Endometrial microvascular endothelial cells (primary cell): ENCODE data around the gene SYT12. TPM values are rescaled to one million over a fixed set of nuclear protein-coding genes. Genes with fewer than 3 reads are reported as not detected.

ENCODE experiments used
- in situ Hi-C: cut with HindIII; loops from 2 replicates; pipeline ENCODE4 v1.10.0; 2017; ENCODE audit warnings: low sequenced_read_pairs, low pct_unique_long_range_greater_than_20kb; ENCODE audit errors: inconsistent ontology term
- total RNA-seq: library from RNA; depleted of rRNA; stranded (reverse); fragments of >200 nt; gene quantifications from one replicate; pipeline ENCODE4 v1.2.3, GENCODE V29; 2015; ENCODE audit errors: inconsistent ontology term

Gene SYT12
- total RNA-seq, 1 donor from 2014 or later: not detected

DNA sequence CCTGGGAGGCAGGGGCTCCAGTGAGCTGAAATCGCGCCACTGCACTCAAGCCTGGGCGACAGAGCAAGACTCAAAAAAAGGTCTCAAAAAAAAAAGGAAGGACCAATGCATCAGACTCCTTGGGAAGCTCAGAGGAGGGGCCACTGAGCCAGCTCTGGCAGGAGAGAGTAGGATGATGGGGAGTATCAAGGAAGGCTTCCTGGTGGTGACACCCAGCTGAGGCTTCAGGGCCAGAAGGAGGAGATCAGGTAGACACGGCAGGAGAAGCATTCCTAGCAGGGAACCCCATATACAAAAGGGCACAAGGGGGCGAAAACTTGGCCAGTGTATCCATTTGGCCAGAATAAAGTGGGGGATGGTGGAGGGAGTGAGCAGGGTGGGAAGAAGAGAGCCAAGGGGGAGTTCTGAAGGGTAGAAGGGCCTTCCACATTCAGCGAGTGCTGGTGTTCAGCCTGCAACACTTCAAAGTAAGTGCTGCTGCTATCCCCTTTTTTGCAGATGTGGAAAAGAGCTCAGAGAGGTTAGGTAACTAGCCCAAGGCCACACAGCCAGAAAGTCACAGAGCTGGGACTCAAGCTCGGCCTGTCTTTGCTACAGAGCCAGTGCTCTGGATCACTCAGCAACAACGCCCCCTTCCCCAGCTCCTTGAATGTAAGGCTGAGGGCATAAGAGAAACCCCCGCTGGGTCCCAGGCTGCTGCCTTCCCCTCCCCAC is 28.4 kb downstream of the SYT12 start:
- in situ Hi-C loops: no loop called here

DNA sequence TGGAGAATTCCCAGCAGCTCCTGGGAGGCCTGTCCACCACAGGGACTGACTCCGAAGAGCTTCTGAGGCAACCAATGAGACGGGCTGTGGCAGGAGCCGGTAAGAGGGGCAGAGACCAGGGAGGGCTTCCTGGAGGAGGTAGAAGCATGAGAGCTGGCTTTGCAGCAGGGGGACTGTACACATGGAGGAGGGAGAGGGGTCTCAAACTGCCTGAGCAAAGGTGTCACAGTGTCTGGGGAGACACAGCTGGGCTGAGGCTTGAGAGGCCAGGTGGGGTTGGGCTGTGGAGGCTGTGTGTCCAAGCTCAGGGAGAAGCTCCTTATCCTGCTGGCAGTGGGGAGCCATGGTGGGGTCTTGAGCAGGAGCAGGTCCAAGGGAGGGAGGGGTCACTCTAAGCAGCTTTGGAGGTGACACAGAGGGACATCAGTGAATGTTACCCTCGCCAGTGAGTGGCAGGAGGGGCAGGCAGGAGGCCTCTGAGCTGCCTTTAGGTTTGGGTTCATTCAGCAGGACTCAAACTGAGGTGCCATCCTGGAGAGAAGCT is 29.1 kb downstream of the SYT12 start:
- in situ Hi-C loops: no loop called here

DNA sequence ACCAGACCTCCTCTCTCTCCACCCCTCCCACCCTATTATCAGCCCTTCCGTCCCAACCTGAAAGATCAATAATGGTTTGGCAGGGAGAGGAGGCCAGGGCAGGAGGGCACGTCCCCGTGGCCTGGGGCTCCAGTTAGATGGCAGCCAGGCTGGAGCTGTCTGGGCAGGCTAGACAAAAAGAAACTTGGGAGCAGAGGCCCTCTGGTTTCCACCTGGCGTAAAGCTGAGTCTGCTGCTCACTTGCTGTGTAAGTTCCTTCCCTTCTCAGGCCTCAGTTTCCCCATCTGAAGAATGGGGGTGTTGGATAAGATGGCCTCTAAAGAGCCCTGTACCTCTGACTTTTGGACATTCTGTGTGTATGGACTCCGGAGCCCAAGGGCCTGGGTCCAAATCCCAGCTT is 30.0 kb downstream of the SYT12 start:
- in situ Hi-C loops: no loop called here

DNA sequence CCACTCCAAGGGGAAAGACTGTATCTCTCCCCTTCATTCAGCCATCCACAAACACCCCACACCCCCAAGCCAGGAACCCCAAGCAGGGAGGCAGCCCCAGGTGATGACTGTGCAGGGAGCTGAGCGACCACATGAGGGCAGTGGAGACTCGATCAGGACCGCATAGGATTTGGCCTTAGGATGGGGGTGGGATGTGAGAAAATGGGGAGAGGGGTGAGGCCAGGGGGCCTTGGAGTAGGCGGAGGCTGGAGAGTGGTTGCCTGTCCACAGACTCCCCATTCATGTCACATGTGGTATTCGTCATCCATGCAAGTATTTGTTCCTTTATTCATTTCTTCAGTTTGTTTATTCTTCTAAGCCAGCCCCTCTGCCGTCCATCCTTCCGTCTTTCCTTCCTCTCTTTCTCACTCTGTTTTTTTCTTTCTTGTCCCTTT is 31.0 kb downstream of the SYT12 start:
- in situ Hi-C loops: no loop called here

DNA sequence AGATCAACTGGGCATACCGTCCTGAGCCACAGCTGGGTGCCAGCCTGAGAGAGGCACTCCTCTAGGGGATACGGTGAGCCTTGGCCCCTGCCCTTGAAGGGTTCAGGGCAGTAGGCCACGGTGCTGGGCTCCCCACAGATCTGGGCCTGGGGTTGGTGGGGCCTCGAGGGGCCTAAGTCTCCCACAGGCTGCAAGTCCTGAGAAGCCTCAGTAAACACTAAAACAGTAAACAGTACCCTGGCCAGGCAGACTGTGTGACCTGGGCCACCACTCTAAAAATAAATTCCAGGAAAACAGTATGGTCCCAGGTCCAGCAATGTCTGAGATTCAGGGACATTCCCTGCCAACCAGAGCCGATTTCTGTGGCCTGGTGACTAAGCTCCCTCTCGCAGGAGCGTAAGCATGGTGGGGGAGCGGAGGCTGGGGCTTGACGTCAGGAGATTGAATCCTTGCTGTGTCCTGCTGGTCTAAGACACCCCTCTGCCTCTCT is 31.5 kb downstream of the SYT12 start:
- in situ Hi-C loops: no loop called here

DNA sequence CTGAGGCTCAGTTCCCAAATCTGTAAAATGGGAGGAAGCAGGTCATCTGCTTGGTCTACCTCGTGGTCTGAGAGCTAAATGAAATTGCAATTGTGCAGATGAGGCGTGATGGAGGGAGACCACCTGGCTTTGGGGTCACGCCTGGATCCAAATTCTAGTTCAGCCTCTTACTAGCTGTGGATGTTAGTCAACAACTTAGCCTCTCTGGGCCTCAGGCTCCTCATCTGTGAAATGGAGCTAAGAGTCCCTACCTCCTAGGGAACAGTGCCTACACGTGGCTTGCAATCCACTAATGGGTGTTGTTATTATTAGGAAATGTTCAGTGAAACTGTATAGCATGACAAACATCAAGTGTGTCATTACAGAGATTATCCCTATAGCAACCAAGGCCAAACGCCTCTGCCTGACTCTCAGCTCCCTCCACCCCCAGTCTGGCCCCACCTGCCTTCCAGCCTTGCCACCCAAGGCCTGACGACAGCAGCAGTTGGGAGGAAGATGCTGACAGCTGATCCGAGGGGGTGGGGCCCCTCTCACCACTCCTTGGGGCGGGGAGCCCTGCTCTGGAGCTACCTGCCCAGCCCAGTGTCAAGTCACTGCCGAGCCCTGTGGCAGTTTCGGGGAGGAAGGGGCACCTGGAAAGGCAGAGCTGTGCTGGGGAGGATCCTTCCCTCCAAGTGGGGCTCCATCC is 32.0 kb downstream of the SYT12 start:
- in situ Hi-C loops: no loop called here

DNA sequence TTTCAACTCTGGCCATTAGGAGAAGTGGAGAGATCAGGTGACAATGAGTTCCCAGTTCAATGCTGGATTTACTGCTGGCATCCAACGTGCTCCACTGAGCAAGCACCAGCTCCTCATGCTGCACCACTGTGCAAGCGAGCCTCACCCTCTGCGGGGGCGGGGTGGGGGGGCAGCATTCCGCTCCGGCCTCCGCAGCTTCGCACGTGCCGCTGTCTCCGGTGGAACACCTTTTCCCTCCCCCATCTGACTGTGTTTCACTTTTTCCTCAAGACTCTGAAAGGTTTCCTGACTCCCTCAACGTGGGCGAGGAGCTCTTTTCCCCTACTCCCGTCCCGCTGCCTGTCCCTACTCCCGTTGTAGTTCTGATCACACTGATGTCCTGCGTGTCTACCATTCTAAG is 32.9 kb downstream of the SYT12 start:
- in situ Hi-C loops: no loop called here

DNA sequence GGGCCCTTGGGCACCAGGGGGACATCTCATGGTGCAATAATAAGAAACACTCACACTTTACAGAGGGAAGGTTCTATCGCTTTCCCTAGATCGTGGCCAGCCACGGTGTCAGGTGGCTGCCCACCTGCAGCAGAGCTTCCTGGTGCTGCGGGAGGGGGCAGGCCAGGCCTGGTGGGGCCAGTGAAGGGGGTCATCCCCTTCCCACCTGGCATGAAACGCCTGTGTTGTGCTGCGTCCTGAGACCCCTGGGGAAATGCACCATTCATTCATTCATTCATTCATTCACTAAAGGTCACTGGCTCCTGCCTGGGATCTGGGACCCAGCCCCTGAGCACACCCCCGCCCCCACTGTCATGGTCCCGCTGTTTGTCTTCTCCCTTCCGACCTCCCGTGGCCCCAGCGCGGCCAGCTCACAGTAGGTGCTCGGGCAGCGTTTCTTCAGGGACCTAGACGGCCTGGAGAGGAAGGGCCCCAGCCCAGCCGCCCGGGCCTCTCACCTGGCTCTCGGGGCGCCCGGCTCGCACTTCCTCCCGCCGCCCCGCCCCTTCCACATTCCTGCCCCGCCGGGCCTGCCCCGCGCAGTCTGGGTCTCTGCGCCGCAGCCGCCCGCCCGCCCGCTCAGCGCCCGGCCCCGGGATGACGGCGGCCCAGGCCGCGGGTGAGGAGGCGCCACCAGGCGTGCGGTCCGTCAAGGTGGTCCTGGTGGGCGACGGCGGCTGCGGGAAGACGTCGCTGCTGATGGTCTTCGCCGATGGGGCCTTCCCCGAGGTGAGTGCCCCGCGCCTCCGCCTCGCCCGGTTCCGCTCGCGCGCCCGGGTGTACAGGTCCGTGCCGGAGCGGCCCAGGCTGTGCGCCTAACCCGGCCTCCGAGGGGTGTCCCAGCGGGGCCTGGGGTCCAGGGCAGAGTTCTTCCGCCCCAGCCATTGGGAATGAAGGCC is 33.6 kb downstream of the SYT12 start, which contains the start of gene RHOD:
Gene RHOD (plus strand): TSS at position 581 of the 938 bp plus-strand sequence. CDS start 56 bp downstream, at position 637.
- in situ Hi-C loops: no loop called here

DNA sequence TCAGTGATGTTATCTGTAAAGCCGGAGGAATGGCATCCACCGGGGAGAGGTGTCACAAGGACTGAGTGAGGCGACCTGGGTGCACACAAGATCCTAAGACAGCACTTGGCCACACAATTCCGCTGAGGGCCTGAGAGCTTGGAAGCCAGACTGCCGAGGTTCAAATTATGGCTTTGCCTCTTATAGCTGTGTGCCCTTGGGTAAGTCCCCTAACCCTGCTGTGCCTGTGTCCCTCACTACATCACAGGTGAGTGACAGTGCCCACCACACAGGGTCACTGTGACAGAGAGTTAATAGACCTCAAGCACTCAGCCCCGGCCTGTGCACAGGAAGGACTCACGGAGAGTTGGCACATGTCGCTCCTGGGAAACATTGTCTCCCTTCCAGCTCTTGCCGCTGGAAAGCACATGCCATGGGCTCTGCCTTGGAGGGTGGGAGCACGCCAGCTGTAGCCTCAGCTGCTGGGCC is 34.3 kb downstream of the SYT12 start:
- in situ Hi-C loops: no loop called here

DNA sequence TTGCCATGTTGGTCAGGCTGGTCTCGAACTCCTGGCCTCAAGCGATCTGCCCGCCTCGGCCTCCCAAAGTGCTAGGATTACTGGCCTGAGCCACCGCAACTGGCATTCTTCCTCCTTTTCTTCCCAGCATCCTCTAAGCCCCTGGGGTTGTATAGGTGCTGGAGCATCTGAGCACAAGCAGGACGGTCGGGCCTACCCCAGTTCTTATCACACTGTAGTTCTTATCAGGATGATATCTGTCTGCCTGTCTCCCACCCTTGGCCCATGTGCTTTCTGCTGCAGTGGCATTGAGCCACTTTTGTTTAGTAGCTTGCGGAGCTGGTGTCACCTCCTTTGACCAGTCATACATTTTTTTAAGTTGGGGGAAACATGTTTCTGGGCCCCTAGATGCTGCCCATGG is 35.6 kb downstream of the SYT12 start:
- in situ Hi-C loops: no loop called here

DNA sequence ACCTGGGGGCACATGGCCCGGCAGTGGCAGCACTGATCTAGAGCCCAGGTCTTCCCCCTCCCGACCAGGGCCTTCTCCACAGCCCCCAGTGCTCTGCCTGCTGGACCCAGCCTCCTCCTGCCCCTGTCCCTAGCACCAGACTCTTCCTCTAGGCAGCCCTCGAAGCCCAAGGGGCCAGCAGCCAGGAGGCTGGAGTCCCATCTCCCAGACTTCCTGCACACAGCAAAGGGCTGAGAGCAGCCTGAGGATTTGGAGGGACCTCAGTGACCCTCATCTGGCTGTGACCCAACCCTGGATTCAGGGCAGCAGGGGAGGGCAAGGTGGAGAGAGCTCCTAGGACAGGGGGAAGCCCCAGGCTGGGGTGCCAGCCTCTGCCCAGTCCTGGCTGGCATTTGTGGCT is 36.7 kb downstream of the SYT12 start:
- in situ Hi-C loops: no loop called here

DNA sequence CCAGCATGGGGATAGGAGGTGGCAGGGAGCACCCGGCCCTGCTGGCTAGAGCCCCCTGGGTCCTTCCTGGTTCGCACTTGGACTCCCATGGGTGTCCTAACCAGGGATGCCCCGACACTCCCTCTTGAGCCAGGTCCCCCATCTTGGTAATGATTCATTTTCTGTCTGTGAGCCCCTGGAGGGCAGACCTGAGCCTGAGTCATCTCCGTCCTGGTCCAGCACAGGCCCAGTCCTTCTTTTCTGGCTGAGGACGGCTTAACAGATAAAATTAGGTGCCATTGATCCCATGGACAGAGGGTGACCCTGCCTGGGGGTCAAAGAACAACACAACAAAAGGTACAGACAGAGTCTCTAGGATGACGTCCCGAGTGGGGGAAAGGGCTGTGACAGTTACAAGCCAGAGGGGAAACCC is 37.2 kb downstream of the SYT12 start:
- in situ Hi-C loops: no loop called here

DNA sequence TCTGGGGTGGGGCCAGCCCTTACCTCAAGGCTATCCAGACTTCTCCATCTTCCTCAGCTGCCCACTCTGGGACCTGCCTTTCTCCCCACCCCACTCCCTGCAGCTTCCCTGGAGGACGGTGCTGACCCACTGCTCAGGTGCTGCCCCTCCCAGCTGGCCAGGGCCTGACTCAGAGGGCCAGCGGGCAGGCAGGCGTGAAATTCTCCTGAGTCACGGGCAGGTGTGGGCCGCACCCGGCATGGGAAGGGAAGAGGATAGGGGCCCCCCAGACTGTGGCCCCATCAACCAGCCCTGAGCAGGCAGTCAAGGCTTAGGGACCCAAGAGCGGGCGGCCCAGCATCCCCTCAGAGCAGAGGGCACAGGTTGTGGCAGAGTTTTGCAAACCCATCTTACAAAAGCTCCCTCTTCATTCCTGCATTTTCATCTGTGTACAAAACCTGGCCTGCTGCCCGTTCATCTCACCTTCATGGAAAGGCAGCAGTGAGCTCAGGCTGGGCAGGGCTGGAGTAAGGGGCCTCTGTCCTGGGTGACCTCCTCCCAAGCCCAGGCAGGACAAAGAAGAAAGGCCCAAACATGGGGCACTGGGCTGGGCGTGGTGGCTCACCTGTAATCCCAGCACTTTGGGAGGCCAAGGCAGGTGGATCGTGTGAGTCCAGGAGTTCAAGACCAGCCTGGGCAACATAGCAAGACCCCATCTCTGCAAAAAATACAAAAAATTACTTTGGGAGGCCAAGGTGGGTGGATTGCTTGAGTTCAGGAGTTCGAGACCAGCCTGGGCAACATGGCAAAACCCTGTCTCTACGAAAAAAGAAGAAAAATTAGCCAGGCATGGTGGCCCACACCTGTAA is 39.8 kb downstream of the SYT12 start:
- in situ Hi-C loops: no loop called here

DNA sequence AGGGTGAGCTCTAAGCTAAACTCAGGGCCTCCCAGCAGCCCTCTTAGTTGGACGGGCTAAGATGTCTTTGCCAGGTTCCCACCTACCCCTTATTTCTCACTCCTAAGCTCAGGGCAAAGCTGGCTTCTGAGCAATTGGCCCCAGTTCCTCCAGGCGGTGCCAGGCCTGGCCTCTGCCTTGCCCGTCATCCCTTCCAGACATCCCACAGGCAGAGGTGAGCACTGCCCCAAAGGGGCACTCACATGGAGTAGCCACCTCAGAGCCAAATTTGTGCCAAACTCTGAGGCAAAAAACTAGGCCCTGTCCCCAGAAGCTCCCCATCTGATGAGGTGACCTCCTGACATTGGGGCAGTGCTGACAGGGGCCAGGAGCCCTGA is 43.4 kb downstream of the SYT12 start:
- in situ Hi-C loops: no loop called here

DNA sequence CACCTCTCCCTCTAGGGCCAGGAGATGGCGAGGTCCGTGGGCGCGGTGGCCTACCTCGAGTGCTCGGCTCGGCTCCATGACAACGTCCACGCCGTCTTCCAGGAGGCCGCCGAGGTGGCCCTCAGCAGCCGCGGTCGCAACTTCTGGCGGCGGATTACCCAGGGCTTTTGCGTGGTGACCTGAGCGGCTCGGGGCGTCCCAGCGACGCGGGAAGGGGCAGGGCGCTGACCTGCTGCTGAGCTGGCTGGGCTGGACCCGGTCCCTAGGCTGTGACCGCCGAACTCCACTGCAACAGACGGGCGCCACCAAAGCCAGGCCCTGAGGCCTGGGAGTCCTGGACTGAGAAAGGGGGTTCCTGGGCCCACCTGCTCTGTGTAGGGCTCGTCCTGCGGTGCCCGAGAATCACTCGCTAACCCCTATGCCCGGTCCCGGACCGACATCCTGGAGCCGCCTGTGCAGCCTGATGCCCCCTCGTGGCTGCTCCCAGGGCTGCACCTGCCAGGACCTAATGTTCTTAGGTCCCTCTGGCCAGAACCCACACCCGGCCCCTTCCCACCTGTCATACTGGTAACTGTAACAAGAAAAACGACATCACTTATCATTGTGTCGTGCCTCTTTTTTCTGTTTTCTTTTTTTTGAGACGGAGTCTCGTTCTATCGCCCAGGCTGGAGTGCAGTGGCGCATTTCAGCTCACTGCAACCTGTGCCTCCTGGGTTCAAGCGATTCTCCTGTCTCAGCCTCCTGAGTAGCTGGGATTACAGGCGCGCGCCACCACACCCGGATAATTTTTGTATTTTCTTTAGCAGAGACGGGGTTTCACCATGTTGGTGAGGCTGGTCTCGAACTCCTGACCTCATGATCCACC is 48.7 kb downstream of the SYT12 start:
- in situ Hi-C loops: no loop called here

DNA sequence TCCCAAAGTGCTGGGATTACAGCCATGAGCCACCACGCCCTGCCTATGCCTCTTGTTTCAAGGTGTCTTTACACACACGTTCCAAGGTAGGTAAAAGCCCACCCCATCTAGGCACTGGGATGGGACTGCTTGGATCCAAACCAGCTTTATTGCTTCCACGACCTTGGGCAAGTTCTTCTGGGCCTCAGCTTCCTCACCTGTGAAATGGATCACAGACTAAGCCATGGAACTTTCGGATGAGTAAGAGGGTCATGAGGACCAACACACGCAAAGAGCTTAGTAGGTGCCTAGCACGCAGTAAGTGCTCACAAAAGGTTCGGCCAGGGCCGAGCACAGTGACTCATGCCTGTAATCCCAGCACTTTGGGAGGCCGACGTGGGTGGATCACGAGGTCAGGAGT is 49.4 kb downstream of the SYT12 start:
- in situ Hi-C loops: no loop called here

DNA sequence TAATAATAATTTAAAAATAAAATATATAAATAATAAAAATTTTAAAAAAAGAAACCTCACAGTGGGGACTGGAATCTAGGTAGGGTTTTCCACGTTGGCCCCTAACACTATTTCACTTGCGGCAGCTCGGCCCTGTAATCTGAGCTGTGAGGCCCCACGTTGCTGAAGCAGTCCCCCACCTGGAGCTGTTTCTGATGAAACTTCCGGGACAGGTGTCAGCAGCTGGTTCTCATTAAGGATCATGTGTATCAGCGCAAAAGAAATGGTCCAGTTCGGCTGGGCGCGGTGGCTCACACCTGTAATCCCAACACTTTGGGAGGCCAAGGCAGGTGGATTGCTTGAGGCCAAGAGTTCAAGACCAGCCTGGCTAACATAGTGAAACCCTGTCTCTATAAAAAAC is 51.0 kb downstream of the SYT12 start:
- in situ Hi-C loops: no loop called here
